Measurements from ENCODE around the gene SLC35E4.
A peak's percentile ranks its signal among the peaks of the same experiment; 100 is the strongest.
"Not testable (repeated sequence)": the region's sequence is repeated elsewhere in the genome, so short reads cannot be mapped to it uniquely, and the experiment has no call there.

The SLC35E4 gene

GRCh38 chr22:30667107-30667493 is 31.5 kb downstream of the SLC35E4 start:
- TF ChIP-seq CTCF (IDR thresholded peaks at IDR 0.05; ENCODE audit: low read depth, low read length), result no peak
- peak overlapping the region; percentile 85 for H3K4me3 ChIP-seq (ENCODE audit: low read depth, low read length)

- TF ChIP-seq CTCF (IDR thresholded peaks at IDR 0.05; ENCODE audit: low read depth, low read length), result peak; percentile 36; the same call in 1 of the 2 replicates
Measured at GRCh38 chr22:30667494-30668385, 32.2 kb downstream of the SLC35E4 start, which contains the start of gene DUSP18. DUSP18 (minus strand) TSS chr22:30667875; CDS start chr22:30664003, 3,872 bp downstream.

GRCh38 chr22:30668386-30668710 is 32.8 kb downstream of the SLC35E4 start:
- TF ChIP-seq CTCF (IDR thresholded peaks at IDR 0.05; ENCODE audit: low read depth, low read length), result no peak
- H3K4me3 ChIP-seq (ENCODE audit: low read depth, low read length), result peak overlapping the region; percentile 85

More at GRCh38 chr22:30667494-30668385, 32.2 kb downstream of the SLC35E4 start, which contains the start of gene DUSP18:
- H3K4me3 ChIP-seq (ENCODE audit: low read depth, low read length), result peak within 1 kb of the TSS; percentile 85

- H3K4me3 ChIP-seq (ENCODE audit: low read depth, low read length), result no peak overlapping the region
- TF ChIP-seq CTCF (IDR thresholded peaks at IDR 0.05; ENCODE audit: low read depth, low read length), result no peak
Measured at GRCh38 chr22:30671071-30671470, 35.5 kb downstream of the SLC35E4 start.

GRCh38 chr22:30673136-30673535 is 37.6 kb downstream of the SLC35E4 start:
- TF ChIP-seq CTCF (IDR thresholded peaks at IDR 0.05; ENCODE audit: low read depth, low read length), result no peak
- H3K4me3 ChIP-seq (ENCODE audit: low read depth, low read length), result no peak overlapping the region

GRCh38 chr22:30674482-30674881 is 38.9 kb downstream of the SLC35E4 start:
- no peak overlapping the region for H3K4me3 ChIP-seq (ENCODE audit: low read depth, low read length)
- no peak for TF ChIP-seq CTCF (IDR thresholded peaks at IDR 0.05; ENCODE audit: low read depth, low read length)

GRCh38 chr22:30675436-30675835 is 39.9 kb downstream of the SLC35E4 start:
- TF ChIP-seq CTCF (IDR thresholded peaks at IDR 0.05; ENCODE audit: low read depth, low read length), result no peak

GRCh38 chr22:30676565-30676964 is 41.0 kb downstream of the SLC35E4 start:
- H3K4me3 ChIP-seq (ENCODE audit: low read depth, low read length), result not testable (repeated sequence)

More at GRCh38 chr22:30675436-30675835, 39.9 kb downstream of the SLC35E4 start:
- H3K4me3 ChIP-seq (ENCODE audit: low read depth, low read length), result no peak overlapping the region

GRCh38 chr22:30679895-30680690 is 44.5 kb downstream of the SLC35E4 start:
- H3K4me3 ChIP-seq (ENCODE audit: low read depth, low read length), result not testable (repeated sequence)
